GM12878 (cell line): ENCODE results near the gene OPCML. TPM values are rescaled to one million over a fixed set of nuclear protein-coding genes. Genes with fewer than 3 reads are reported as not detected.

Experiments
- ATAC-seq: fragments of 200-7000 bp; cut with Tn5 transposase; 3 replicates; pipeline ENCODE4 v1.9.1; 2020; ENCODE audit warnings: mild to moderate bottlenecking, moderate library complexity
- BruUV-seq: library from RNA; stranded (reverse); fragments of 400-500 nt; replicated peaks from 2 replicates; lab custom pipeline; 2021; lab: Mats Ljungman, UMichigan
- CTCF ChIA-PET: fragments of 300-600 bp; sonication (Branson Sonifier 250); formaldehyde crosslinking; extraction: SDS; loops from one replicate; lab custom pipeline; 2021; ENCODE audit warnings: inconsistent platforms; lab: Yijun Ruan, JAX
- POLR2A ChIA-PET: fragments of 350-600 bp; formaldehyde crosslinking; extraction: SDS; loops from one replicate; lab custom pipeline; 2021; ENCODE audit warnings: inconsistent platforms; lab: Charles Lee
- RAD21 ChIA-PET: fragments of 300-600 bp; sonication (Branson Sonifier 250); formaldehyde crosslinking; loops from one replicate; lab custom pipeline; 2023; ENCODE audit warnings: antibody characterized with exemption; ENCODE audit not compliant: unreplicated experiment; lab: Charles Lee
- SMC1A ChIA-PET: fragments of 300-600 bp; sonication (Branson Sonifier 250); formaldehyde crosslinking; loops from one replicate; lab custom pipeline; 2023; ENCODE audit not compliant: unreplicated experiment, uncharacterized antibody; lab: Charles Lee
- DNase-seq: peaks from one replicate; pipeline ENCODE4 v3.0.0-alpha.2; 2011; ENCODE audit warnings: low read depth, low spot score
- FAIRE-seq: peaks from 3 replicates; lab custom pipeline; 2011; peaks lifted over from hg19 to GRCh38; lab: Jason Lieb, UNC
- H2AFZ ChIP-seq: 2 replicates; pipeline ENCODE4 v1.6.0; 2011; ENCODE audit warnings: low read depth, low read length, control low read depth; ENCODE audit not compliant: control insufficient read depth
- H3K27ac ChIP-seq: 2 replicates; pipeline ENCODE4 v1.5.1; 2011; ENCODE audit warnings: control low read depth; ENCODE audit not compliant: control insufficient read depth, insufficient read depth
- H3K27me3 ChIP-seq, 2 experiments: replicated peaks in 1 of 2; 2 replicates each; pipeline versions ENCODE4 v1.6.0 to v1.6.1; 2011; ENCODE audit warnings: low read length in 1 of 2; ENCODE audit not compliant: control insufficient read depth in 2 of 2, insufficient read depth in 2 of 2
- H3K36me3 ChIP-seq, 2 experiments: 2 replicates each; pipeline ENCODE4 v1.5.1; 2011; ENCODE audit warnings: low read length in 1 of 2; ENCODE audit not compliant: control insufficient read depth in 2 of 2, insufficient read depth in 2 of 2
- H3K4me1 ChIP-seq: 2 replicates; pipeline ENCODE4 v1.6.1; 2011; ENCODE audit warnings: mild to moderate bottlenecking, low read length, moderate library complexity, mixed read lengths; ENCODE audit not compliant: control insufficient read depth, insufficient read depth
- H3K4me2 ChIP-seq: 2 replicates; pipeline ENCODE4 v1.6.0; 2011; ENCODE audit warnings: control low read depth; ENCODE audit not compliant: control insufficient read depth, insufficient read depth
- H3K4me3 ChIP-seq: fragments of 200-600 bp; sonication (generic); 2 replicates; pipeline ENCODE4 v1.5.1; 2016
- H3K79me2 ChIP-seq: 2 replicates; pipeline ENCODE4 v1.6.0; 2011; ENCODE audit warnings: low read length; ENCODE audit not compliant: control insufficient read depth, insufficient read depth
- H3K9ac ChIP-seq: 2 replicates; pipeline ENCODE4 v1.8.0; 2011; ENCODE audit warnings: low read length, control low read depth, mixed read lengths; ENCODE audit not compliant: control insufficient read depth, insufficient read depth
- H3K9me3 ChIP-seq: replicated peaks from 3 replicates; pipeline ENCODE4 v1.5.1; 2011; ENCODE audit warnings: mild to moderate bottlenecking, low read length; ENCODE audit not compliant: control insufficient read depth, insufficient read depth
- H4K20me1 ChIP-seq: 2 replicates; pipeline ENCODE4 v1.6.0; 2011; ENCODE audit not compliant: control insufficient read depth, insufficient read depth
- BRCA1 ChIP-seq: IDR thresholded peaks from 2 replicates; pipeline ENCODE4 v1.6.1; 2011; ENCODE audit warnings: low read depth, low read length, improper control_type of control experiment
- ETV6 ChIP-seq, 2 experiments: fragments of 450-650 bp in 1 of 2; IDR thresholded peaks in 1 of 2; conservative IDR thresholded peaks in 1 of 2; 2 replicates each; pipeline ENCODE4 v1.6.1; 2014; ENCODE audit warnings: antibody characterized with exemption in 1 of 2, borderline replicate concordance in 1 of 2, low read depth in 1 of 2, mild to moderate bottlenecking in 1 of 2, moderate library complexity in 1 of 2
- EZH2 ChIP-seq: IDR thresholded peaks from 2 replicates; pipeline ENCODE4 v1.6.1; 2012; ENCODE audit warnings: low read depth, mild to moderate bottlenecking, control low read depth, inconsistent platforms, low read length, borderline replicate concordance; ENCODE audit not compliant: control insufficient read depth
- NR2F1 ChIP-seq: fragments of 450-650 bp; conservative IDR thresholded peaks from 2 replicates; pipeline ENCODE4 v1.6.1; 2017; ENCODE audit warnings: mild to moderate bottlenecking
- SREBF2 ChIP-seq: IDR thresholded peaks from 2 replicates; pipeline ENCODE4 v1.6.1; 2012; ENCODE audit warnings: mild to moderate bottlenecking, low read length
- TAF1 ChIP-seq: IDR thresholded peaks from 2 replicates; pipeline ENCODE4 v1.6.1; 2011; ENCODE audit warnings: mild to moderate bottlenecking, low read depth, low read length, borderline replicate concordance
- YBX1 ChIP-seq: fragments of 450-650 bp; IDR thresholded peaks from 2 replicates; pipeline ENCODE4 v1.6.1; 2016; ENCODE audit warnings: antibody characterized with exemption
- ZNF274 ChIP-seq: IDR thresholded peaks from one replicate; pipeline ENCODE4 v1.8.0; 2011; ENCODE audit not compliant: insufficient read length, insufficient read depth
- WGBS: methylation state at CpG from one replicate; pipeline ENCODE4 v1.1.6; 2016; ENCODE audit warnings: low lambda C conversion rate; ENCODE audit not compliant: insufficient replicate concordance, insufficient coverage; ENCODE audit errors: missing lambda C conversion rate; 5-methylcytosine and 5-hydroxymethylcytosine counted together
- in situ Hi-C: fragments of 300-500 bp; cut with MboI; formaldehyde crosslinking; loops from 9 replicates; pipeline ENCODE4 v1.14.3; 2018; ENCODE audit warnings: mixed read lengths
- intact Hi-C: fragments of 100-400 bp; cut with micrococcal nuclease; formaldehyde crosslinking; loops from one replicate; pipeline ENCODE4 v1.14.2; 2022; ENCODE audit not compliant: unreplicated experiment
- polyA plus RNA-seq, 11 experiments: library from polyadenylated mRNA; depleted of rRNA in 4 of 11; unstranded in 6 of 11; stranded (reverse) in 5 of 11; fragments of >200 nt; fragmentation: Nextera tagmentation in 4 of 11; fragmentation: Illumina TruSeq in 1 of 11; extraction: Ambion mirVana in 4 of 11; extraction: Trizol in 1 of 11; gene quantifications; 1 replicate in 1 of 11; 2 replicates in 10 of 11; pipeline versions ENCODE4 v1.2.1 to v1.2.3, GENCODE V29; 2011 to 2016; ENCODE audit warnings: inconsistent platforms in 2 of 11, missing spikeins in 2 of 11, low read depth in 1 of 11
- total RNA-seq, 4 experiments: library from RNA; depleted of rRNA in 3 of 4; stranded (reverse); fragments of >200 nt in 3 of 4; fragmentation: Illumina TruSeq in 1 of 4; extraction: Trizol in 1 of 4; gene quantifications; 2 replicates each; pipeline versions ENCODE4 v1.2.1 to v1.2.3, GENCODE V29; 2013 to 2021
- TF ChIP-seq, protein P1 (sequence below): fragments of 450-650 bp; IDR thresholded peaks from 2 replicates; pipeline ENCODE4 v1.6.1; 2017; ENCODE audit warnings: mild to moderate bottlenecking, low read depth, inconsistent platforms; ENCODE audit not compliant: poor library complexity, severe bottlenecking
- TF ChIP-seq, protein P2 (sequence below): IDR thresholded peaks from 2 replicates; pipeline ENCODE4 v1.6.1; 2012; ENCODE audit warnings: low read length, inconsistent platforms
- TF ChIP-seq, protein P3 (sequence below): IDR thresholded peaks from 2 replicates; pipeline ENCODE4 v1.6.1; 2012; ENCODE audit warnings: low read depth, low read length, improper control_type of control experiment

OPCML gene
- total and polyA plus RNA-seq, 10 of the 15 experiments (the other 5 are each of a cell fraction or from before 2014, with no cell fraction given), result 0.84 TPM; not detected in 9

DNA sequence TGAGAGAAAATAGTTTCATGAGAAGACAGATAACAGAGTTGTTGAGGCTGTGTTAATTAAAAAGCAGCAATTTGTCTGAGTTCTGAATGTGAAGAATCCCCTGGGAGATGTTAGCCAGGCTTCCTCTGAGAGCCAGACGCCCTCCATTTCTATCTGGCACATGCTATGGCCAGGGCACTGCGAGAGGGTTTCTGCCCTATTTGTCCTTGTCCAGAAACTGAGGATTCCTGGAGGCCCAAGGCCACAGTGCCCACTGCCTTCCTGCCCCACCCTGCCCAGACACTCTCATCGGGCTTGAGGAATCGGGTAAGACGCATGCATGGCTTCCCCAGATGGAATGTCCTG is 484.6 kb downstream of the OPCML start:
- no TSS peak for BruUV-seq
- H3K36me3 ChIP-seq, result no peaks in the 10 kb centered on the region
- in situ Hi-C loops, result no loop called here

More for the DNA sequence above, 484.6 kb downstream of the OPCML start:
- Histone ChIP-seq H3K9ac (no peak overlapping the region), H3K4me3 (no peak overlapping the region), H3K4me1 (no peaks in the 10 kb centered on the region), H3K27ac (no peak overlapping the region), H3K79me2 (no peaks in the 10 kb centered on the region), H2AFZ (no peak overlapping the region), H3K27me3 (peaks cover 3% of the 10 kb centered on the region in 2 experiments; a peak in 3 of 4 replicates), H3K4me2 (no peak overlapping the region), H3K9me3 (no peaks in the 10 kb centered on the region; the same call in 2 of the 3 replicates), H4K20me1 (no peaks in the 10 kb centered on the region)
- RAD21 ChIA-PET, result no interaction called here
- no peak for TF ChIP-seq EZH2
- no peak for TF ChIP-seq BRCA1
- no peak for TF ChIP-seq ZNF274
- TF ChIP-seq, protein P1, sequence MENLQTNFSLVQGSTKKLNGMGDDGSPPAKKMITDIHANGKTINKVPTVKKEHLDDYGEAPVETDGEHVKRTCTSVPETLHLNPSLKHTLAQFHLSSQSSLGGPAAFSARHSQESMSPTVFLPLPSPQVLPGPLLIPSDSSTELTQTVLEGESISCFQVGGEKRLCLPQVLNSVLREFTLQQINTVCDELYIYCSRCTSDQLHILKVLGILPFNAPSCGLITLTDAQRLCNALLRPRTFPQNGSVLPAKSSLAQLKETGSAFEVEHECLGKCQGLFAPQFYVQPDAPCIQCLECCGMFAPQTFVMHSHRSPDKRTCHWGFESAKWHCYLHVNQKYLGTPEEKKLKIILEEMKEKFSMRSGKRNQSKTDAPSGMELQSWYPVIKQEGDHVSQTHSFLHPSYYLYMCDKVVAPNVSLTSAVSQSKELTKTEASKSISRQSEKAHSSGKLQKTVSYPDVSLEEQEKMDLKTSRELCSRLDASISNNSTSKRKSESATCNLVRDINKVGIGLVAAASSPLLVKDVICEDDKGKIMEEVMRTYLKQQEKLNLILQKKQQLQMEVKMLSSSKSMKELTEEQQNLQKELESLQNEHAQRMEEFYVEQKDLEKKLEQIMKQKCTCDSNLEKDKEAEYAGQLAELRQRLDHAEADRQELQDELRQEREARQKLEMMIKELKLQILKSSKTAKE, result no peak
- TF ChIP-seq ETV6 (conservative IDR thresholded peaks at IDR 0.05 in 1 of 2, IDR thresholded peaks at IDR 0.05 in 1 of 2; ENCODE audit: borderline replicate concordance in 1 of 2, low read depth in 1 of 2), result no peak
- TF ChIP-seq, protein P2, sequence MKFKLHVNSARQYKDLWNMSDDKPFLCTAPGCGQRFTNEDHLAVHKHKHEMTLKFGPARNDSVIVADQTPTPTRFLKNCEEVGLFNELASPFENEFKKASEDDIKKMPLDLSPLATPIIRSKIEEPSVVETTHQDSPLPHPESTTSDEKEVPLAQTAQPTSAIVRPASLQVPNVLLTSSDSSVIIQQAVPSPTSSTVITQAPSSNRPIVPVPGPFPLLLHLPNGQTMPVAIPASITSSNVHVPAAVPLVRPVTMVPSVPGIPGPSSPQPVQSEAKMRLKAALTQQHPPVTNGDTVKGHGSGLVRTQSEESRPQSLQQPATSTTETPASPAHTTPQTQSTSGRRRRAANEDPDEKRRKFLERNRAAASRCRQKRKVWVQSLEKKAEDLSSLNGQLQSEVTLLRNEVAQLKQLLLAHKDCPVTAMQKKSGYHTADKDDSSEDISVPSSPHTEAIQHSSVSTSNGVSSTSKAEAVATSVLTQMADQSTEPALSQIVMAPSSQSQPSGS, result no peak
- TF ChIP-seq, protein P3, sequence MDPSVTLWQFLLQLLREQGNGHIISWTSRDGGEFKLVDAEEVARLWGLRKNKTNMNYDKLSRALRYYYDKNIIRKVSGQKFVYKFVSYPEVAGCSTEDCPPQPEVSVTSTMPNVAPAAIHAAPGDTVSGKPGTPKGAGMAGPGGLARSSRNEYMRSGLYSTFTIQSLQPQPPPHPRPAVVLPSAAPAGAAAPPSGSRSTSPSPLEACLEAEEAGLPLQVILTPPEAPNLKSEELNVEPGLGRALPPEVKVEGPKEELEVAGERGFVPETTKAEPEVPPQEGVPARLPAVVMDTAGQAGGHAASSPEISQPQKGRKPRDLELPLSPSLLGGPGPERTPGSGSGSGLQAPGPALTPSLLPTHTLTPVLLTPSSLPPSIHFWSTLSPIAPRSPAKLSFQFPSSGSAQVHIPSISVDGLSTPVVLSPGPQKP, result no peak
- TF ChIP-seq NR2F1, result no peak
- no peak for TF ChIP-seq TAF1
- no peak for TF ChIP-seq SREBF2
- no peak for TF ChIP-seq YBX1
- SMC1A ChIA-PET, result no interaction called here
- ATAC-seq (no peak), DNase-seq (no peak), FAIRE-seq (no peak)
- CTCF ChIA-PET, result no interaction called here
- POLR2A ChIA-PET, result no interaction called here
- 15% methylated on average over 5 of the region's 5 CpGs for WGBS
- intact Hi-C loops, result no loop called here
